Keratinocyte (primary cell): ENCODE measurements around the gene TP53RK.

Experiments
- CTCF ChIP-seq, 3 experiments: IDR thresholded peaks in 1 of 3; conservative IDR thresholded peaks in 1 of 3; optimal IDR thresholded peaks in 1 of 3; 2 replicates in 2 of 3; 3 replicates in 1 of 3; pipeline versions ENCODE3 to v1.5.1; 2011; ENCODE audit warnings: low read length in 3 of 3, mild to moderate bottlenecking in 3 of 3, moderate library complexity in 2 of 3, control low read depth in 1 of 3, inconsistent platforms in 1 of 3; ENCODE audit not compliant: insufficient read depth in 2 of 3; ENCODE audit errors: extremely low read depth in 1 of 3
- EZH2 ChIP-seq: IDR thresholded peaks from one replicate; pipeline ENCODE4 v1.6.1; 2012; ENCODE audit warnings: inconsistent platforms, mild to moderate bottlenecking, low read length, moderate library complexity

- TF ChIP-seq CTCF (optimal IDR thresholded peaks at IDR 0.05 in 1 of 3, IDR thresholded peaks at IDR 0.05 in 1 of 3, conservative IDR thresholded peaks at IDR 0.05 in 1 of 3; ENCODE audit: extremely low read depth in 1 of 3, insufficient read depth in 2 of 3, low read length in 3 of 3), result no peak
- no peak for TF ChIP-seq EZH2
Observed at GRCh38 chr20:46649965-46650542, 39.2 kb downstream of the TP53RK start.
